NCI-H69 (cell line): ENCODE data around the gene SLC6A3.
A peak's percentile ranks its signal among the peaks of the same experiment; 100 is the strongest.

ENCODE experiments used
- DNase-seq: peaks from one replicate; lab custom pipeline; 2025; lab: John Stamatoyannopoulos, UW

SLC6A3 gene

GRCh38 chr5:1419476-1420210, 25.6 kb downstream of the SLC6A3 start:
- DNase-seq, result peak; percentile 32

- DNase-seq, result no peak
Measured at GRCh38 chr5:1418921-1419280, 26.3 kb downstream of the SLC6A3 start.

GRCh38 chr5:1418238-1418920, 26.9 kb downstream of the SLC6A3 start:
- no peak for DNase-seq

GRCh38 chr5:1417586-1418225, 27.5 kb downstream of the SLC6A3 start:
- DNase-seq, result peak; percentile 26

GRCh38 chr5:1416856-1417469, 28.3 kb downstream of the SLC6A3 start:
- no peak for DNase-seq

GRCh38 chr5:1415626-1416360, 29.4 kb downstream of the SLC6A3 start:
- DNase-seq, result no peak

GRCh38 chr5:1415059-1415425, 30.2 kb downstream of the SLC6A3 start:
- DNase-seq, result no peak

- DNase-seq, result peak; percentile 98
Measured at GRCh38 chr5:1414311-1415058, 30.8 kb downstream of the SLC6A3 start.

GRCh38 chr5:1413611-1414241, 31.5 kb downstream of the SLC6A3 start:
- no peak for DNase-seq

GRCh38 chr5:1413211-1413610, 32.0 kb downstream of the SLC6A3 start:
- no peak for DNase-seq

GRCh38 chr5:1412621-1413020, 32.6 kb downstream of the SLC6A3 start:
- no peak for DNase-seq

GRCh38 chr5:1412163-1412562, 33.1 kb downstream of the SLC6A3 start:
- no peak for DNase-seq

- DNase-seq, result no peak
Measured at GRCh38 chr5:1411099-1411498, 34.1 kb downstream of the SLC6A3 start.

GRCh38 chr5:1410156-1411014, 34.9 kb downstream of the SLC6A3 start:
- DNase-seq, result no peak

- DNase-seq, result no peak
Measured at GRCh38 chr5:1409381-1410110, 35.7 kb downstream of the SLC6A3 start.

GRCh38 chr5:1406681-1407640, 38.3 kb downstream of the SLC6A3 start:
- no peak for DNase-seq

- no peak for DNase-seq
Measured at GRCh38 chr5:1405539-1406530, 39.4 kb downstream of the SLC6A3 start.
